Measurements from ENCODE around the gene PDIA6.

- TF ChIP-seq CTCF (IDR thresholded peaks at IDR 0.05) (no peak), POLR2A (IDR thresholded peaks at IDR 0.05) (no peak)
Measured at GRCh38 chr2:10842506-10842905, 29.9 kb upstream of the PDIA6 start.
